GM19238 (cell line): ENCODE measurements around the gene WNT4.

ENCODE experiments used
- DNase-seq: peaks from one replicate; pipeline ENCODE4 v3.0.0; 2011; ENCODE audit warnings: low spot score; ENCODE audit not compliant: insufficient read length

WNT4 gene

DNA sequence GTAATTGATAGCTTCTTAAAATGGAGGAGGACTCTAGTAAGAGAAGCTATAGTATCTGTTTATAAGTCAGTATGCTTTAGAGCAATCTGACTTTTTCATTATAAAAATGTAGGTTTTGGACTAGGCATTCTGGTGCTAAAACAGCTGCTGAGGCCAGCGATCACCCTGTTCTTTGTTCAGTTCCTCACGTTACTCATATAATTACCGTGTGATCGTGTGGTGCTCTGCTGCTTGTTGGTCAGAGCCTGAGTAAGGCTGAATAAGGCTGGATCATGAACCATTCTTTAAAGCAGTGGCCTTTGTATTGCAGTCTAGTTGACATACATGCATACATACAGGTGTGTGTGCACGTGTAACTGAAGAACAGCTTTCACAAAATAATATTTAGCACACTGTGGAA, 65.2 kb downstream of the WNT4 start:
- no peak for DNase-seq

DNA sequence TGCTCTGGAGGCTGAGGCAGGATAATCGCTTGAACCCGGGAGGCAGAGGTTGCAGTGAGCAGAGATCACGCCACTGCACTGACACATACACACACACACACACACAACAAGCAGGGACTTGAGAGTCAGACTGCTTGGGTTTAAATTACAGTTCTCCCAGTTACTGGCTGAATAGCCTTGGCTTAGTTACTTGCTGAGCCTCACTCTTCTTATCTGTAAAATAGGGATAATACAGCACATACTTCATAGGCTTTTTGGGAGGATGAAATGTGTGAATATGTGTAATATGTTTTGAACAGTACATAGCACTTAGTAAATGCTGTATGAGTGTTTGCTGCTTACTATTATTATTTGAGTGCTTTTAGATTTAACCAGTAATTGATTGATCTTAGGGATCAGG, 66.6 kb downstream of the WNT4 start:
- DNase-seq = no peak

DNA sequence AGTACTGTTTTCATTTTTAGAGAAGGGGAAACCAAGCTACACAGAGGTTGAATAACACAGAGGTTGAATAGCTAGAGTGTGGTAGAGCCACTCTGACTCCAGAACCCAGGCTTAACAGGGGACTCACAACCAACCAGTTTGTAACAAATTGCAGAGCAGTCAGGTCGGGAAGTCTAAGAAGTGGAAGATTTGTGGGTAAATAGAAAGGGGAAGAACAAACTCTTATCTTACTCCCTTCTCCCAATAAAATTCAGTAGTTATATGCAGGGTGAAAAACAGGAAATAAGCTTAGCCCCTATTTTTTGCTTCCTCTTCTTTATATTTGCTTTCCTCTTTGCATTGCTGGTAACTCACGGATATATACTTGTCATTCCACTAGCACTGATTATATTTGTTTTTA, 67.2 kb downstream of the WNT4 start:
- no peak for DNase-seq

DNA sequence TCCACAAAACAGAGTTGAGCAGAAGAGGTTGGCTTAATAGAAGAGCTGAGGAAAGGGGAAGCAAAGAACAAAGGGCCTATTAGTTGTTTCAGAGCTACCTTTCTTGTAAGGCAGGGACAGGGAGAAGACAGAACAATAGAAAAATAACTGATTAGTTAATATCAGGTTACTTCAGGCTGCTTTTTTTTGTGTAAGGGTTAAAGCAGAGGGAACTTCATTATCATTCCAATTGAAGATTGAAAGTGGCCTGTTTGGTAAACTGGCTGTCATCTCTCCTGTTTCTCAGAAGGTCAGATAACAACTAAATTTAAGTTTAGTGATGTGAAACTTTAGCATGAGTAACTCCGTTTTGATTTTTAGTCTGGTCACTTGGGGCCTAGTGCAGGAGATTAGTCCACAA, 68.1 kb downstream of the WNT4 start:
- DNase-seq = no peak

DNA sequence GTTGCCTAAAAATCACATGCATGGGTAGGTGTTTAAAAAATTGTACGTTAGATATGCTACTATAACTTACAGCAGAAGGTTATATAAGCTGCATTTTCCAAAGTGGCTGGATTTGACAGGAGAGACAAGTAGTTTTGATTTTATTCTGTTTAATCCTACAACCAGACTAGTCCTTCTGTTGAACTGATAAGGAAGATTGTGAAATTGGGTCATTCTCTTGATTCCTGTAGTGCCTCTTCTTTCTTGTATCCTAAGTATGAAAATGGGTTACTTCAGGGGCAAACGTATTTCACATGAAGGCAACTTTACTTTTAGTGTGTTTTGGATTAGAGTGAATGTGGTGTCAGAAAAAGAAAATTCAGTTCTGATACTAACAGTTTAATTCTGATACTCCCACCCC, 71.4 kb downstream of the WNT4 start:
- no peak for DNase-seq
